GM23248 (cell line): ENCODE data around the gene DNAH7.

Experiments
- EZH2 ChIP-seq: fragments of 200-600 bp; sonication (generic); IDR thresholded peaks from 2 replicates; pipeline ENCODE4 v1.6.1; 2018; ENCODE audit warnings: antibody characterized with exemption, mild to moderate bottlenecking; ENCODE audit not compliant: insufficient read depth, poor library complexity, severe bottlenecking
- EZH2phosphoT487 ChIP-seq: fragments of 200-600 bp; sonication (generic); IDR thresholded peaks from 2 replicates; pipeline ENCODE4 v1.6.1; 2018; ENCODE audit warnings: antibody characterized with exemption, moderate library complexity, mild to moderate bottlenecking, low read depth; ENCODE audit not compliant: insufficient read depth

GRCh38 chr2:196041786-196042185, 26.9 kb downstream of the DNAH7 start:
- TF ChIP-seq EZH2 (no peak), EZH2phosphoT487 (no peak)
